ENCODE measurements around the gene B3GNT8.
"Not testable (repeated sequence)": the region's sequence is repeated elsewhere in the genome, so short reads cannot be mapped to it uniquely, and the experiment has no call there.

B3GNT8 gene

DNA sequence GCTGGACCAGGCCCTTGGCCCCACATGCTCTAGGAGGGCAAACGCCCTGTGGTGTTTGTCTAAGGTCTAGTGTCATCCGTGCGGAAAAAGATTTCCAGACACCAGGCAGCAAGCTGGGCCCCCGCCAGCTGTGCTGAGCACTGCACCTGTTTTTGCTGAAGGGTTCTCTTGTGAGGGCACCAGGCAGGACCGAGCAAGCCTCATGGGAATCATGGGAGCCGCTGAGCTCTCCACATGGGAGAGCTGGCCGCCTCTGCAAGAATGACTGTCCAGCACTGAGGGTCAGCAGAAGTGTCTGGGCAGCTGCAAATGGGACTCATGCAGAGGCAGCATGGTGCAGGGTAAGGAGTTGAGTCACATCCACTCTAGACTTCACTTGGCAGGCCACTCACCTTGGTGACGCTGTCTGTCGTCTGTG lies 12.0 kb downstream of the B3GNT8 start:
- DNase-seq (ENCODE audit: low read depth): no peak

DNA sequence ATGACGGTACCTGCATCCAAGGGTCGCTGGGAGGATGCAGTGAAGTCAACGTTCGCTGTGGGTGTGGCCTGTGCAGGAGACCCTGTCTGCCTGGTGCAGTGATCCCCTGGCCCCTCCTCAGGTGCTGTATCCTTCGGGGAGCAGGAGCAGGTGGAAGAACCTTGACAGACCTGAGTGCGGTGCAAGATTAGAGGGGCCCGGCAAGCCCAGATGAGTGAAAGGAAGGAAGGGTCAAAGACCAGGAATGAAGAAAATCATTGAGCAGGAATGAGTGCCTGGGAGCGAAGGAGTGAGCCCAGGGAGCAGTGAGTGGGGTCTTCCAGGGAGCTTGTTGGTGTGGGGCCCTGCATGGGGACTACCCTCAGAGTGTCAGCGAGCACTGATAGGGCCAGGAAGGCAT lies 12.7 kb downstream of the B3GNT8 start:
- no peak for DNase-seq (ENCODE audit: low read depth)

DNA sequence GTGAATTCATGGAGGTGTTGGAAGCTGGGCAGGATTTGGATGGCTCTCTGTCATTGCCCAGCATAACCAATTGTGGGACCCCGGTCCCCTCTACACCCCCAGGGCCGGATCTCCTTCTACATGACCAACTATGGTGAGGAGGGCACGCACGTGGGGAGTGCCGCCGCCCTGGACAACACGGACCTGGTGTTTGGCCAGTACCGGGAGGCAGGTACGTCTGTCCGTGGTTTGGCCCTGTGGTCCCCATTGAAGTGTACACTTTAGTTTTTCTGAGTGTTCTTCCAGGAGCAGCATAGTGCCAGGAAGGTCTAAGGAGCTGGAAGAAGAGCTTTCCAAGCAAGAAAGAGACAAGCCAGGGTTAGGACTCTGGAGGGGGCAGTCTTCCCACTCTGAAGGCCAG lies 13.2 kb downstream of the B3GNT8 start:
- no peak for DNase-seq (ENCODE audit: low read depth)

DNA sequence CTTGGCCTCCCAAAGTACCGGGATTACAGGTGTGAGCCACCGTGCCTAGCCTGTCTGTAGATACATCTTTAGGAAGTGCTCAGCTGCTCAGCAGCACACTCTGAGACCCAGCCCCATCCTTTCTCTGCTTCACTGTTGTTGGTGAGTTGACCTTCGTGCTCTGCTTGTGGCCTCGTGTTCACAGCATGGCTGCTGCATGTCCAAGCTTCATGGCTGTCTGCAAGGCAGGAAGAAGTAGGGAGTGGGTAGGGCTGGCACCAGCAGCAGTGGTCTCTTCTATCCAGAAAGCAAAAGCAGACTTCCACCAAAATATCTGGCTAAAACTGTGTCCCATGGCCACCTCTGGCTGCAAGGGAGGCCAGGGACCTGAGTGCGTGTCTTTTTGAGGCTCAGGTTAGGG lies 14.2 kb downstream of the B3GNT8 start:
- DNase-seq (ENCODE audit: low read depth): no peak

DNA sequence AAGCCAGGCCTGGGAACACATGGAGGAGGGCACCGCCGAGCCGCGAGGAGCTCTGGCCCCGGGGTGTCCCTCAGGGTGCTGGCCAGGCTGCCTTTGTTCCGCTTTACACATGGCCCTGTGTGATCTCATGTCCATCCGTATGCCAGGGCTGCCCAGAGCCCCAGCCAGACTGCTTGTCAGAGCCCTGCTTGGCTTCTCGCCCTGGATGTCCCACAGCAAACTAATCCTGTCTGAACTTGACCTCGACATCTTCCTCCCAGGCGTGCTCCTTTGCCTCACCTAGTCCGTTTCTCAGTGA lies 15.3 kb downstream of the B3GNT8 start:
- no peak for DNase-seq (ENCODE audit: low read depth)

DNA sequence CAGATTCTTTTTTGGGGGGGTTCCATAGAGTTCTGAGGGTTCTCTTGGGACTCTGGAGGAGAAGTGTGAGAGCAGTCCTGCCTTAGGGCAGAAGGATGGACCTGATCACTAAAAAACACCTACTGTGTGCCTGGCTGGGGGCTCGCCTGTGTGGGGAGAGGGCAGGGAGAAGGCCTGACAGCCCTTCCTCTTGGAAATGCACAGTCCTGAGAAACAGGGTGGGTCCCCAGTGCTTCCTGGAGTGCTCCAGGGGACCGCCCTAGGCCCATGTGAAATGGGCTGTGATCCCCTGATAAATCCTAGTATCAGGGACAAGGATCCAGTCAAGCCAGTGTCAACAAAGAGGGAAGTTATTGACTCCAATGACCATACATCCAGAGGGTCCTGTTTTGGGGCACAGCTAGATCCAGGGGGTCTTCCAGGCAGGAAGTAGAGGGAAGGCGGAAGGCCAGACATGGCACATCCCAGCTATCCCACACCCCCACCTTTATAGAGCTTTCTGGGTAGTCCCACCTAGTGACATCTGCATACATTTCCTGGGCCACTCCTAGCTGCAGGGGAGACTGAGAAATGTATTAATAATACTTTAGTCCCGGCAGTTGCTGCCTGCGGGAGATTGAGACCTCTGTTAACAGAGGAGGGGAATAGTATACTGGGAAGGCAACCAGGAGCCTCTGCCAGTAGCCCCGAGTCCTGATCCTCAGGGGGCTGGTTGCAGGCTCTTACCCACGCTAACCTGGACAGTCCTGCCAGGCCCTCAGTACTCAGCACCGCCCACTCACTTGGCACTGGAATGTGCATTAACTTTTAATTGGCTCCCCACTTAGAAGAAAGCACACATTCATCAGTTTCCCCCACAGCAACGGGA lies 15.8 kb downstream of the B3GNT8 start:
- no peak for DNase-seq (ENCODE audit: low read depth)

DNA sequence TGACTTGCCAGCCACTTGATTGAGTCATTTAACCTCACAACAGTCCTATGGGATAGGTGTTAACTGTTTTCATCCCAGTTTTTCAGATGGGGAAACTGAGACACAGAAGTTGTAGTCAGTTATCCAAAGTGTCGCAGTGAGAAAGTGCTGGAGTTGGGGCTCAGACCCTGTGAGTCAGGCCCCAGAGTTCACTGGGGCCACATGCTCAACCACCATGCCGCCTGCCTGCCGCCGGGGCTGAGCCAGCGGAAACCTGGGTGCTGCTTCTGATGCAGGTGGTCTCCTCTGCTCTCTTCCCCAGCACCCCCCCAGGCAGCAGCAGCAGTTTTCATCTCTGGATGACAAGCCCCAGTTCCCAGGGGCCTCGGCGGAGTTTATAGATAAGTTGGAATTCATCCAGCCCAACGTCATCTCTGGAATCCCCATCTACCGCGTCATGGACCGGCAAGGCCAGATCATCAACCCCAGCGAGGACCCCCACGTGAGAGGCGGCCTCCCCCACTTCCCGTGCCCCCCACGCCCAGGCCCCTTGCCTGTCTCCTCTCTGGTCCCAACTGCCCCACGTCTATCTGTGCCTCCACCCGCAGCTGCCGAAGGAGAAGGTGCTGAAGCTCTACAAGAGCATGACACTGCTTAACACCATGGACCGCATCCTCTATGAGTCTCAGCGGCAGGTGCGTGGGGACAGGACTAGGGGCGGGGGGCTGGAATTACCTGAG lies 16.7 kb downstream of the B3GNT8 start:
- DNase-seq (ENCODE audit: low read depth): no peak

DNA sequence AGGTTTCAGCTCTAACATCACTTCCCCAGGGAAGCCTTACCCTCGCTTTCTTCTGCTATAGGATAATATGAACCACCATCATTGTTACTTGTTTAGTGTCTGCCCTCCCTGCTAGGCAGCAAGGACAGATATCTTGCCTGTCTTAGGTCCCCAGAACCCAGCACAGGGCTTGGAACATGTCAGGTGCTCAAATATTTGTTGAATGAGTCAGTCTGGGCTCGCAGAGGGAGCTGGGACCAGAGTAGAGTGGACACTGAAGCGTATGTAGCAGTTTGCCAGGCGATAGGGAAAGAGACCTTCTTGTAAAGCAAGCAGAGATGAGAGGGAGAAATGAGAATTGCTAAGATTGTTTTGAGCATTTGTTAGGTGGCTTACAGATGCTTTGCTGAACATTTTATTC lies 17.9 kb downstream of the B3GNT8 start:
- no peak for DNase-seq (ENCODE audit: low read depth)

DNA sequence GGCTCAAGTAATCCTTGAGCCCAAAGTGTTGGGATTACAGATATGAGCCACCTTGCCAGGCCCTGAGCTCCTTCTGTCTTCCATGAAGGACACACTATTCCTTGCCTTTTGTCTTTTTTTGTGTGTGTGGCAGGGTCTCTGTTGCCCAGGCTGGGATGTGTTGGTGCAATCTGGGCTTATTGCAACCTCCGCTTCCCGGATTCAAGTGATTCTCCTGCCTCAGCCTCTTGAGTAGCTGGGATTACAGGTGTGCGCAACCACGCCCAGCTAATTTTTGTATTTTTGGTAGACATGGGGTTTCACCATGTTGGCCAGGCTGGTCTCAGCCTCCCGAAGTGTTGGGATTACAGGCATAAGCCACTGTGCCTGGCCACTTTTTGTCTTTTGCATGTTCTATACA lies 18.3 kb downstream of the B3GNT8 start:
- not testable (repeated sequence) for DNase-seq (ENCODE audit: low read depth)

DNA sequence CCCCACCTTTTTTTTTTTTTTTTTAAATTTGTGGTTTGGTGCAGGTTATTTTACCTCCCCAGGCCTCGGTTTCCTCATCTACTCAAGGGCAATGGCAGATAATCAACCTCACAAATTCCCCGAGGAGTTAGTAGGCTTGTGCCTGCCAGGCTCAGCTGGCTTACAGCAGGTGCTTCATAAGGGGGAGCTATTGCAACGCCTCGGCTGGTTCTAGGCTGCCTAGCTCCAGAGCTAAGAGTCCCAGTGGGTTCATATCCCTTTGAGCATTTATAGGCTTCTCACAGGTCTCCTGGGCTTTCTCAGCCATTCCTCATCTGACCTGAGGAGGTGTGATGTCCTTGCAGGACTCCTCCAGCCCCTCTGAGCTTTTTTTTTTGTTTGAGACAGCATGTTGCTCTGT lies 18.9 kb downstream of the B3GNT8 start:
- DNase-seq (ENCODE audit: low read depth): no peak

DNA sequence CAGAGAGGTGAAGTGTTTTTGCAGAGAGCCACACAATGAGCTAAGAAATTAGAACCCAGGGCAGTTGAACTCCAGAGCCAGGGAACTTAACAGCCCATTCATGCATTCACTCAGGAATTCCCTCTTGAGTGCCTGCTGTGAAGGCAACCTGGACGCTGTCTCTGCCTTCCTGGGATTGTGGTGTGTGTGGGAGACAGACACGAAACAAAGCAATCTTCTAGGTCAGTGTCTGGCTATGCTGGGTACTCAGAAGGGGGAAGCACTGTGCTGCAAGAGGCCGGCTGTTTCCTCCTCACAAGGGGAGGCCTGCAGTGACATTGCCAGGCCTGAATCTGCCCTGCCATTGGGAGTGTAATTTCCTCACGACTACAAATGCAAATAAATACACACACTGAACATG lies 19.9 kb downstream of the B3GNT8 start:
- no peak for DNase-seq (ENCODE audit: low read depth)

DNA sequence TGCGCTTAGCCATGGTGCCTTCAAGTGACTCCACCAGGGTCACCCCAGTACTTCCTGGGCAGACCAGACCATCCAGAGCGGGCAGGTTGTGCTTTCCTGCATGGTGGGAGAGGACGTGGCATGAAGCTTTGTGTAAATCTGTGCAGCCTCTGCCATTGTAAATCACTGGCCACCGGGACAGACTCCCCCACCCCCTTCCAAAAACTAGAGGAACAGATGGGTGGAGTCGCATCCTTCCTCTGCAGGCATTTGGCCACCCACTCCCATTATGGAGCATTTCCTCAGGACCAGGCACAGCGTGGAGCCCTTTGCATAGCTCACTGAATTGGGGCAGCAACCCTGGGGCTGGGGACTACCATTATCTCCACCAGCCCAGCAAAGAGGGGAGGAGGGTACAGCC lies 21.4 kb downstream of the B3GNT8 start:
- no peak for DNase-seq (ENCODE audit: low read depth)

DNA sequence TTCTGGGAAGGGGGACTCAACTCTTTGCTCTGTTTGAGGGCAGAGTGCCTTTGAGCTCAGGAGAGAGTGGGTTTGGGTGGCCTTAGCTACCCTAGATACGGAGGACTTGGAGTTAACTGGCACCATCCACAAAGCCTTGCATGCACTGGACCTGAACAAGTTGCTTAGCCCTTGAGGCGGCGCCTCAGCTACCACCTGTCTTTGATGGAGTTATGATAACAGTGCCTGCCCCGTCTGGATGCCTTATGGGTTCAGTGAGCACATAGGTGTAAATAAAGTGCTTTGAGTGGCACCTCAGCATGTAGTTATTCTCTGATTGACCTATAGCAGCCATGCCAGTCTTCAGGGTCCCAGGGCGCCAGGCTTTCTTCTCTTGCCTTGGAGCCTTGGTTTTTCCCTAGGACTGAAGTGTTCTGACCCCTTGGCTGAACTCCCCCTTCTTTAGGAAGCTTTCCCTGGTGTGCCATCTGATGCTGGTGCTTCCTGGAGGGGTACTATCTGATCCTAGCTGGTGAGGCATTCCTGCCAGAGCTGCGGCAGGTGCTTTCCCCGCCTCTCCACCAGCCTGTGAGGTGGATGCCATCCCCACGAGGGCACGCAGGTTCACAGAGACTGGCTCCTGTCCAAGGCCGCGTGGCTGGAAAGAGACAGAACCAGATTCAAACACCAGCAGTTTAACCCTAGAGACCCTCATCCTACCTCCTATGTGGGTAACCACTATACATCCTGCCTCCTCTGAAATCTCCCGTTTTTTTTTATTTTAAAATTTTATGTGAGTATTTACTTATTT lies 23.8 kb downstream of the B3GNT8 start:
- no peak for DNase-seq (ENCODE audit: low read depth)

DNA sequence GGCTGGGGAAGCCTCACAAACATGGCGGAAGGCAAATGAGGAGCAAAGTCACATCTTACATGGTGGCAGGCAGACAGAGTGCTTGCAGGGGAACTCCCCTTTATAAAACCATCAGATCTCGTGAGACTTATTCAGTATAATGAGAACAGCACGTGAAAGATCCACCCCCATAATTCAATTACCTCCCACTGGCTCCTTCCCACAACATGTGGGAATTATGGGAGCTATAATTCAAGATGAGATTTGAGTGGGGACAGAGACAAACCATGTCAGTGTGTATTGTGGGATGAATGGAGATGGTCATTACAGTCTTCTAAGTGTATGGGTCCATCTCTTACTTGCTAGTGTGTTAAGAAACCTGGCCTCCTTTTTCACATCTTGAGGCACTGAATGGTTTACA lies 25.2 kb downstream of the B3GNT8 start:
- no peak for DNase-seq (ENCODE audit: low read depth)

DNA sequence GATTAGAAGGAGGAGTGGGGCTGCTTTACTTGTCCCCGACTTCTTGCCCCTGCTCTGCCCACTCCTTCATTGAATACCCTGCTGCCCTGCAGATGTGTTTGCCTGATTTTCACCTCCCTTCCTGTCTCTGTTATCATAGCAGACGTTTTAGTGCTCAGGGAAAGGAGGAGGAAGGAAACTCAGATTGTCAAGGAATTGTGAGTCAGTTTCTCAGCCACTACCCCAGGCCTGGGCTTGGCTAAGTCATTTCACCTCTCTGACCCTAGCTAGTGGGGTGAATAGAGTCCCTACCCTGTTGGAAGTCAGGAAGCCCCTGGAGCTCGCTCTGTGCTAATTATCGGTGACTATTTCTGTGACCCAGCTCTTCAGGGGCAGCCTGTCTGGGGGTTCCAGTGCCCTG lies 25.7 kb downstream of the B3GNT8 start:
- DNase-seq (ENCODE audit: low read depth): no peak

DNA sequence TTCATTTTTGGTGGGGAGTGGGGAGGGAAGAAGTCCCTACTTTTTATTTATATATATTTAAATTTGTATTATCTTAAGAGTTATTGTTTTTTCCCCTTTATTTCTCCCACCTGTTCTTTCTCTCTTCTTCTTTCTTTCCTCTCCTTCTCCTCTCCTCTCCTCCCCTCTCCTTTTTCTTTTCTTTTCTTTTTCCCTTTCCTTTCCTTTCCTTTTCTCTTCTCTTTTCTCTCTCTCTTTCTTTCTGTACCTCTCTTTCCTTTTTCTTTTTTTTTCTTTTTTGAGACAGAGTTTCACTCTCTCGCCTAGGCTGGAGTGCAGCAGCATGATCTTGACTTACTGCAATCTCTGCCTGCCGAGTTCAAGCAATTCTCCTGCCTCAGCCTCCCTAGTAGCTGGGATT lies 27.6 kb downstream of the B3GNT8 start:
- DNase-seq (ENCODE audit: low read depth): no peak

DNA sequence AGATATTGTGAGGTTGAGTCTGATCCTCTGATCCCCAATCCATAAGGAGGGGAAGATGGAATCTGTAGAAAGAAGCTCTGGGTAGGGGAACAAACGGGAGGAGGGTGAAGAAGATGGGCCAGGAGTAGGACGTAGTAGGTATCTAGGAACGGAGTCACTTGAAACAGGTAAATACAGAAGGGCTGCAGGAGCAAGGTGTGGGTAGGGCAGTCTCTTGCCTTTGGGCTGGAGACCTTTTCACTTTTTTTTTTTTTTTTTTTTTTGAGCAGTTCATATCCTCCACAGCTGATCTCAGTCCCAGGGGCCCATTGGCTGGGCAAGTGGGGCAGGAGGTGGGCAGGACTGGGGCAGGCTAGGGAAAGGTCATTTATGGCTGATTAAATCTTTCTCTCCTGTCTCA lies 28.1 kb downstream of the B3GNT8 start:
- DNase-seq (ENCODE audit: low read depth): no peak

DNA sequence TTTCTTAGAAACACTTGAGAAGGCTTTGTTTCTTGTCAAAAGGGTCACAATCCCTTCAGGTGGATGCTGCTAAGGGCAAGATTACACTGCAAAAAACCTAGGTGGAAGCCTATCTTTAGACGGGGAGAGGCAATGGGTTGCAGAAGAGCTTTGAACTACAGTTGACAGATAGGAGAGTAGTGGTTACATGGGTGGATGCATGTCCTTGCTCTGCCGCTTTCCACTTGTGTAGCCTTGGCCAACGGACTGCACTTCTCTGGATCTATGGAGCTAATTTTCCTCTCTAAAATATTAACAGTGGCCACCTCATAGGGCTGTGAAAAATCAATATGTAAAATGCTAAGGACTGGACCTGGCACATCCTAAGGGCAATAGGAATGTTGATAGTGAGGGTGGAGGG lies 28.6 kb downstream of the B3GNT8 start:
- no peak for DNase-seq (ENCODE audit: low read depth)

DNA sequence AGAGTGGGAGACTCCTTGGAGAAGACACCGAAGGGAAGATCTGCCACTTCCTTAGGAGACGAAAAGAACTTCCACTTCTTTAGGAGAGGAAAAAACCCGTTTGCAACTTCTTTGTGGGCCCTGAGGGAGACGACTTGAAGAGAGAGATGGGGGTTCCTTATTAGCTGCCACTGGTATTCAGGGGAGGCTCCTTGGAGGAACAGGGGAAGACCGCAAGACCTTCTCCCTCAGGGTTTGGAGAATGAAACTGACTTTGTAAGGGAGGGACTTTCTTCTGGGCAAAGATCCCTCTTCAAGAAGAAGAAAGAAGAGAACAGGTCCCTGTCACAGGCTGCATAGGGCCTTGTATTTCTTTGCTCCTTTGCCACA lies 29.1 kb downstream of the B3GNT8 start:
- DNase-seq (ENCODE audit: low read depth): no peak

DNA sequence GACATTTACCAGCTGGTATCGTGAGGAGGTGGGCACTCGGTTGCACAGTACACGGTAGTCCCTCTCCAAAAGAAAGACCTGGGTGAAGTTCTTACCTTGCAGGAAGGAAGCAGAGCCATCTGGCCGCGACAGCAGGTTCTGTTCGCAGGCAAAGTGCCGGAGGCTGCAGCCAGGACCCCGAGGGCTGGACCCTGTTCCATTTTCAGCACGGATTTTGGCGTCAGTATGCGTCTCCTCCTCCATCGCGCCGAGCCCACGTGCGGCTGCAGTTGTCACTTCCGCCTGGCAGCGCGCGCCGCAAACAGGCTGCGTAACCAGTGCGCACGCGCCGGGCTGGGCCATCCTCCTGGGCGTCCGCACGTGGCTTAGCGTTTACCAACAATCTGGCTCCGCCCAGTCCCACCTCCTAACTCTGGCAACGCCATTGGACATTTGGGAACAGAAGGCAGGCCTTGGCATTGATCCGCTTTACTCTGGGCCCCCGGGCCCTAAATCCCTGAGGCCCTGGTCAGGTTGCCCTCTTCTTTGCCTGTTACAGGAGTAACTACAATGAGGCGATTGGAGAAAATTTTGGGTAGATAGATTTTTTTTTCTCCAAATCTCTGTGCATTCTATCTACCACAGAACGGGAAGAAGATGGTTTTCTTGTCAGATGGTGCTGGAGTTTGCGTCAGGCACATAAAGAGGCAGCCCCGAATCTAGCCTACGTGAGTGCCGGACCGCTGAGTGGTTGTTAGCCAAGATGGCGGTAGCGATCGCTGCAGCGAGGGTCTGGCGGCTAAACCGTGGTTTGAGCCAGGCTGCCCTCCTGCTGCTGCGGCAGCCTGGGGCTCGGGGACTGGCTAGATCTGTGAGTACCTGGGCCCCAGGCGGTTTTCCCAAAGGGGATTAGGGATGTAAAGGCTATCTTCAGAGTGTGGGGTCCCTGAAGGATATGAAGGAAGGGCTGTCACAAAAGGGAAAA lies 29.8 kb downstream of the B3GNT8 start, which contains the start of the genes BCKDHA and EXOSC5:
TSS of gene BCKDHA (plus strand) at position 733 of the 964 bp plus-strand sequence. CDS start at position 743, 10 bp downstream.
TSS of gene EXOSC5 (minus strand) at position 274 of the 964 bp plus-strand sequence. CDS start at position 243, 31 bp downstream.
- peak; percentile 100 for DNase-seq (ENCODE audit: low read depth)

DNA sequence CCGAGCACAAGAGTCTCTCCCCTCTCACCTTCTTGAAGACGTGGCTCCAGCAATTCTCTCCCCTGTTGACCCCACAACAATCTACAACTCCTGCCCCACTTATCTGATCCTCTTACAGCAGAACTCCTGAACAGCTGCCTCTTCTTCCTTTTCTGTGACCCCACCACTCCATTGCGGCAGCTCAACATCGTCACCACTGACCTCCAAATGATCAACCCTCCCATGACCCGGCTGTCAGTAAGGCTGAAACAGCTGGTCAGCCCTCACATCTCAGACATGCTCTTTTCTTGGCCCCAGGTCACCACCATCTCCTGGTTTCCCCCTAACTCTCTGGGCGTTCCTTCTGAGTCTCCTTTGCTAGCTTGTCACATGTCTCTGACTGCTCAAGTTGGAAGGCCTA lies 31.8 kb downstream of the B3GNT8 start:
- no peak for DNase-seq (ENCODE audit: low read depth)

DNA sequence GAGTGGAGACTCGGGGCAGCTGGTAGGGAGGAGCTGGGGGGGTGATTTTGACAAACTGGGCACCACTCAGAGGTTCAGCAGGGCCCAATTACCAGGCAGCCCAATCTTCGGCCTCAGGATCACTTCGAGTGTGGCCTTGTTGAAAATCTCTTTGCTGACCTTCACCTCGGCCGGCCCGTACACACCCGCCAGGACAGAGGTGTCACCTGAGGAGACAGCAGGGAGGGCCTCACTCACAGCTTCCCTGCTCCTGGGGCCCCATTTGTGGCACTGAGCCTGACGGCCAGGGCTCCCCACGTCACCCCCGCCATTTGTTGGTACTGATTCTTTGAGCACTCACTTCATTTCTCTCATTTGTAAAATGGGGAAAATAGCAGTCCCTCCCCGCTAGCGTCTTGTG lies 34.4 kb downstream of the B3GNT8 start:
- DNase-seq (ENCODE audit: low read depth): no peak
